WTC11 (cell line): ENCODE data around the gene PLAA. TPM values are rescaled to one million over a fixed set of nuclear protein-coding genes. Genes with fewer than 3 reads are reported as not detected.
A peak's percentile ranks its signal among the peaks of the same experiment; 100 is the strongest.

ENCODE experiments used
- ATF2 ChIP-seq: sonication (generic); formaldehyde crosslinking; IDR thresholded peaks from 2 replicates; pipeline ENCODE4 v1.8.1; 2022; ENCODE audit warnings: low read depth, missing genetic modification reagents, borderline replicate concordance
- CREM ChIP-seq: sonication (generic); formaldehyde crosslinking; IDR thresholded peaks from 2 replicates; pipeline ENCODE4 v1.8.1; 2022; ENCODE audit warnings: mild to moderate bottlenecking, missing genetic modification reagents, moderate library complexity
- EMX1 ChIP-seq: fragments of 250-450 bp; sonication (Bioruptor Pico); IDR thresholded peaks from 2 replicates; pipeline ENCODE4 v1.8.0; 2021; ENCODE audit warnings: mild to moderate bottlenecking
- ERG ChIP-seq: fragments of 250-450 bp; sonication (Bioruptor Pico); IDR thresholded peaks from 2 replicates; pipeline ENCODE4 v1.8.0; 2021; ENCODE audit warnings: mild to moderate bottlenecking
- FOXP1 ChIP-seq: sonication (generic); formaldehyde crosslinking; IDR thresholded peaks from 2 replicates; pipeline ENCODE4 v1.8.0; 2022; ENCODE audit warnings: missing genetic modification reagents, mild to moderate bottlenecking, moderate library complexity, borderline replicate concordance
- GRHL2 ChIP-seq: fragments of 250-450 bp; sonication (Bioruptor Pico); IDR thresholded peaks from 2 replicates; pipeline ENCODE4 v1.8.0; 2022; ENCODE audit warnings: mild to moderate bottlenecking, moderate library complexity; ENCODE audit not compliant: insufficient replicate concordance, severe bottlenecking
- GTF2I ChIP-seq: fragments of 250-450 bp; sonication (Bioruptor Pico); conservative IDR thresholded peaks from 2 replicates; pipeline ENCODE4 v1.4.0; 2021; ENCODE audit warnings: mild to moderate bottlenecking
- JUN ChIP-seq: sonication (generic); formaldehyde crosslinking; IDR thresholded peaks from 2 replicates; pipeline ENCODE4 v1.8.0; 2023; ENCODE audit warnings: mild to moderate bottlenecking, missing genetic modification reagents
- MAX ChIP-seq: sonication (generic); formaldehyde crosslinking; IDR thresholded peaks from 2 replicates; pipeline ENCODE4 v1.8.0; 2022; ENCODE audit warnings: mild to moderate bottlenecking, missing genetic modification reagents
- SP1 ChIP-seq: sonication (generic); formaldehyde crosslinking; conservative IDR thresholded peaks from 2 replicates; pipeline ENCODE4 v1.8.1; 2022; ENCODE audit warnings: missing genetic modification reagents
- TP53 ChIP-seq: sonication (generic); formaldehyde crosslinking; IDR thresholded peaks from 2 replicates; pipeline ENCODE4 v1.8.1; 2023; ENCODE audit warnings: mild to moderate bottlenecking, missing genetic modification reagents
- ZNF121 ChIP-seq: sonication (generic); formaldehyde crosslinking; IDR thresholded peaks from 2 replicates; pipeline ENCODE4 v1.8.0; 2023; ENCODE audit warnings: missing genetic modification reagents
- ZNF281 ChIP-seq: sonication (generic); formaldehyde crosslinking; IDR thresholded peaks from 2 replicates; pipeline ENCODE4 v1.8.0; 2023; ENCODE audit warnings: mild to moderate bottlenecking, missing genetic modification reagents
- total RNA-seq: library from RNA; stranded (reverse); gene quantifications from 3 replicates; pipeline ENCODE4 v1.2.3, GENCODE V29; 2021
- TF ChIP-seq, protein P1 (sequence below): fragments of 250-450 bp; sonication (Bioruptor Pico); IDR thresholded peaks from 2 replicates; pipeline ENCODE4 v1.9.0; 2021; ENCODE audit warnings: mild to moderate bottlenecking
- TF ChIP-seq, protein P2 (sequence below): fragments of 250-450 bp; sonication (Bioruptor Pico); IDR thresholded peaks from 2 replicates; pipeline ENCODE4 v2.1.2; 2022; ENCODE audit warnings: mild to moderate bottlenecking, moderate library complexity
- TF ChIP-seq, protein P3 (sequence below): sonication (generic); formaldehyde crosslinking; IDR thresholded peaks from 2 replicates; pipeline ENCODE4 v1.8.0; 2023; ENCODE audit warnings: missing genetic modification reagents, mild to moderate bottlenecking, borderline replicate concordance
- TF ChIP-seq, protein P4 (sequence below): sonication (generic); formaldehyde crosslinking; IDR thresholded peaks from 2 replicates; pipeline ENCODE4 v1.8.0; 2022; ENCODE audit warnings: missing genetic modification reagents
- TF ChIP-seq, protein P5 (sequence below): sonication (generic); formaldehyde crosslinking; IDR thresholded peaks from 2 replicates; pipeline ENCODE4 v1.8.1; 2023; ENCODE audit warnings: mild to moderate bottlenecking, missing genetic modification reagents

Gene PLAA
- total RNA-seq, 1 experiment from 2014 or later = 56.1 TPM

GRCh38 chr9:26975728-26976707, 29.0 kb upstream of the PLAA start (continued):
- TF ChIP-seq, protein P1, sequence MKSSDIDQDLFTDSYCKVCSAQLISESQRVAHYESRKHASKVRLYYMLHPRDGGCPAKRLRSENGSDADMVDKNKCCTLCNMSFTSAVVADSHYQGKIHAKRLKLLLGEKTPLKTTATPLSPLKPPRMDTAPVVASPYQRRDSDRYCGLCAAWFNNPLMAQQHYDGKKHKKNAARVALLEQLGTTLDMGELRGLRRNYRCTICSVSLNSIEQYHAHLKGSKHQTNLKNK (CRISPR knock-in tag) = no peak
- TF ChIP-seq MAX (CRISPR knock-in tag) (0 out of 2 replicates have a peak, but pooled peaks have one; percentile 27), ERG (no peak), TP53 (CRISPR knock-in tag) (peak; percentile 98), GTF2I (CRISPR knock-in tag) (no peak), GRHL2 (CRISPR knock-in tag) (no peak), ATF2 (no peak), ZNF121 (CRISPR knock-in tag) (peak; percentile 72), FOXP1 (no peak), ZNF281 (CRISPR knock-in tag) (no peak), EMX1 (no peak; the same call in 1 of the 2 replicates), CREM (CRISPR knock-in tag) (no peak), JUN (CRISPR knock-in tag) (no peak), SP1 (no peak)
- TF ChIP-seq, protein P2, sequence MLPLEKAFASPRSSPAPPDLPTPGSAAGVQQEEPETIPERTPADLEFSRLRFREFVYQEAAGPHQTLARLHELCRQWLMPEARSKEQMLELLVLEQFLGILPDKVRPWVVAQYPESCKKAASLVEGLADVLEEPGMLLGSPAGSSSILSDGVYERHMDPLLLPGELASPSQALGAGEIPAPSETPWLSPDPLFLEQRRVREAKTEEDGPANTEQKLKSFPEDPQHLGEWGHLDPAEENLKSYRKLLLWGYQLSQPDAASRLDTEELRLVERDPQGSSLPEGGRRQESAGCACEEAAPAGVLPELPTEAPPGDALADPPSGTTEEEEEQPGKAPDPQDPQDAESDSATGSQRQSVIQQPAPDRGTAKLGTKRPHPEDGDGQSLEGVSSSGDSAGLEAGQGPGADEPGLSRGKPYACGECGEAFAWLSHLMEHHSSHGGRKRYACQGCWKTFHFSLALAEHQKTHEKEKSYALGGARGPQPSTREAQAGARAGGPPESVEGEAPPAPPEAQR (CRISPR knock-in tag) = no peak
- TF ChIP-seq, protein P3, sequence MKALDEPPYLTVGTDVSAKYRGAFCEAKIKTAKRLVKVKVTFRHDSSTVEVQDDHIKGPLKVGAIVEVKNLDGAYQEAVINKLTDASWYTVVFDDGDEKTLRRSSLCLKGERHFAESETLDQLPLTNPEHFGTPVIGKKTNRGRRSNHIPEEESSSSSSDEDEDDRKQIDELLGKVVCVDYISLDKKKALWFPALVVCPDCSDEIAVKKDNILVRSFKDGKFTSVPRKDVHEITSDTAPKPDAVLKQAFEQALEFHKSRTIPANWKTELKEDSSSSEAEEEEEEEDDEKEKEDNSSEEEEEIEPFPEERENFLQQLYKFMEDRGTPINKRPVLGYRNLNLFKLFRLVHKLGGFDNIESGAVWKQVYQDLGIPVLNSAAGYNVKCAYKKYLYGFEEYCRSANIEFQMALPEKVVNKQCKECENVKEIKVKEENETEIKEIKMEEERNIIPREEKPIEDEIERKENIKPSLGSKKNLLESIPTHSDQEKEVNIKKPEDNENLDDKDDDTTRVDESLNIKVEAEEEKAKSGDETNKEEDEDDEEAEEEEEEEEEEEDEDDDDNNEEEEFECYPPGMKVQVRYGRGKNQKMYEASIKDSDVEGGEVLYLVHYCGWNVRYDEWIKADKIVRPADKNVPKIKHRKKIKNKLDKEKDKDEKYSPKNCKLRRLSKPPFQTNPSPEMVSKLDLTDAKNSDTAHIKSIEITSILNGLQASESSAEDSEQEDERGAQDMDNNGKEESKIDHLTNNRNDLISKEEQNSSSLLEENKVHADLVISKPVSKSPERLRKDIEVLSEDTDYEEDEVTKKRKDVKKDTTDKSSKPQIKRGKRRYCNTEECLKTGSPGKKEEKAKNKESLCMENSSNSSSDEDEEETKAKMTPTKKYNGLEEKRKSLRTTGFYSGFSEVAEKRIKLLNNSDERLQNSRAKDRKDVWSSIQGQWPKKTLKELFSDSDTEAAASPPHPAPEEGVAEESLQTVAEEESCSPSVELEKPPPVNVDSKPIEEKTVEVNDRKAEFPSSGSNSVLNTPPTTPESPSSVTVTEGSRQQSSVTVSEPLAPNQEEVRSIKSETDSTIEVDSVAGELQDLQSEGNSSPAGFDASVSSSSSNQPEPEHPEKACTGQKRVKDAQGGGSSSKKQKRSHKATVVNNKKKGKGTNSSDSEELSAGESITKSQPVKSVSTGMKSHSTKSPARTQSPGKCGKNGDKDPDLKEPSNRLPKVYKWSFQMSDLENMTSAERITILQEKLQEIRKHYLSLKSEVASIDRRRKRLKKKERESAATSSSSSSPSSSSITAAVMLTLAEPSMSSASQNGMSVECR (CRISPR knock-in tag) = no peak
- TF ChIP-seq, protein P4, sequence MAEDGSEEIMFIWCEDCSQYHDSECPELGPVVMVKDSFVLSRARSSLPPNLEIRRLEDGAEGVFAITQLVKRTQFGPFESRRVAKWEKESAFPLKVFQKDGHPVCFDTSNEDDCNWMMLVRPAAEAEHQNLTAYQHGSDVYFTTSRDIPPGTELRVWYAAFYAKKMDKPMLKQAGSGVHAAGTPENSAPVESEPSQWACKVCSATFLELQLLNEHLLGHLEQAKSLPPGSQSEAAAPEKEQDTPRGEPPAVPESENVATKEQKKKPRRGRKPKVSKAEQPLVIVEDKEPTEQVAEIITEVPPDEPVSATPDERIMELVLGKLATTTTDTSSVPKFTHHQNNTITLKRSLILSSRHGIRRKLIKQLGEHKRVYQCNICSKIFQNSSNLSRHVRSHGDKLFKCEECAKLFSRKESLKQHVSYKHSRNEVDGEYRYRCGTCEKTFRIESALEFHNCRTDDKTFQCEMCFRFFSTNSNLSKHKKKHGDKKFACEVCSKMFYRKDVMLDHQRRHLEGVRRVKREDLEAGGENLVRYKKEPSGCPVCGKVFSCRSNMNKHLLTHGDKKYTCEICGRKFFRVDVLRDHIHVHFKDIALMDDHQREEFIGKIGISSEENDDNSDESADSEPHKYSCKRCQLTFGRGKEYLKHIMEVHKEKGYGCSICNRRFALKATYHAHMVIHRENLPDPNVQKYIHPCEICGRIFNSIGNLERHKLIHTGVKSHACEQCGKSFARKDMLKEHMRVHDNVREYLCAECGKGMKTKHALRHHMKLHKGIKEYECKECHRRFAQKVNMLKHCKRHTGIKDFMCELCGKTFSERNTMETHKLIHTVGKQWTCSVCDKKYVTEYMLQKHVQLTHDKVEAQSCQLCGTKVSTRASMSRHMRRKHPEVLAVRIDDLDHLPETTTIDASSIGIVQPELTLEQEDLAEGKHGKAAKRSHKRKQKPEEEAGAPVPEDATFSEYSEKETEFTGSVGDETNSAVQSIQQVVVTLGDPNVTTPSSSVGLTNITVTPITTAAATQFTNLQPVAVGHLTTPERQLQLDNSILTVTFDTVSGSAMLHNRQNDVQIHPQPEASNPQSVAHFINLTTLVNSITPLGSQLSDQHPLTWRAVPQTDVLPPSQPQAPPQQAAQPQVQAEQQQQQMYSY (CRISPR knock-in tag) = no peak
- TF ChIP-seq, protein P5, sequence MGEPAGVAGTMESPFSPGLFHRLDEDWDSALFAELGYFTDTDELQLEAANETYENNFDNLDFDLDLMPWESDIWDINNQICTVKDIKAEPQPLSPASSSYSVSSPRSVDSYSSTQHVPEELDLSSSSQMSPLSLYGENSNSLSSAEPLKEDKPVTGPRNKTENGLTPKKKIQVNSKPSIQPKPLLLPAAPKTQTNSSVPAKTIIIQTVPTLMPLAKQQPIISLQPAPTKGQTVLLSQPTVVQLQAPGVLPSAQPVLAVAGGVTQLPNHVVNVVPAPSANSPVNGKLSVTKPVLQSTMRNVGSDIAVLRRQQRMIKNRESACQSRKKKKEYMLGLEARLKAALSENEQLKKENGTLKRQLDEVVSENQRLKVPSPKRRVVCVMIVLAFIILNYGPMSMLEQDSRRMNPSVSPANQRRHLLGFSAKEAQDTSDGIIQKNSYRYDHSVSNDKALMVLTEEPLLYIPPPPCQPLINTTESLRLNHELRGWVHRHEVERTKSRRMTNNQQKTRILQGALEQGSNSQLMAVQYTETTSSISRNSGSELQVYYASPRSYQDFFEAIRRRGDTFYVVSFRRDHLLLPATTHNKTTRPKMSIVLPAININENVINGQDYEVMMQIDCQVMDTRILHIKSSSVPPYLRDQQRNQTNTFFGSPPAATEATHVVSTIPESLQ (CRISPR knock-in tag) = no peak
